H9 (cell line): ENCODE results near the gene SCRN1. TPM values are rescaled to one million over a fixed set of nuclear protein-coding genes. Genes with fewer than 3 reads are reported as not detected.

Experiments used
- DNase-seq: peaks from one replicate; pipeline ENCODE4 v3.0.0-alpha.2; 2017
- H2AFZ ChIP-seq: one replicate; pipeline ENCODE4 v1.6.1; 2013; ENCODE audit warnings: mild to moderate bottlenecking, low read length, control low read depth, moderate library complexity
- H2AK5ac ChIP-seq: 2 replicates; pipeline ENCODE4 v1.6.1; 2013; ENCODE audit warnings: low read length, control low read depth, mixed read lengths; ENCODE audit not compliant: insufficient read length
- H2BK120ac ChIP-seq: one replicate; pipeline ENCODE4 v1.6.1; 2013; ENCODE audit warnings: low read depth, mild to moderate bottlenecking, low read length, control low read depth, inconsistent platforms; ENCODE audit not compliant: poor library complexity, severe bottlenecking
- H2BK12ac ChIP-seq: 2 replicates; pipeline ENCODE4 v1.6.1; 2013; ENCODE audit warnings: low read length, control low read depth, mixed read lengths, low read depth; ENCODE audit not compliant: insufficient read length
- H2BK15ac ChIP-seq: 2 replicates; pipeline ENCODE4 v1.6.1; 2013; ENCODE audit warnings: low read depth, low read length, control low read depth
- H2BK20ac ChIP-seq: one replicate; pipeline ENCODE4 v1.6.1; 2013; ENCODE audit warnings: low read depth, mild to moderate bottlenecking, low read length, control low read depth, inconsistent platforms; ENCODE audit not compliant: poor library complexity, severe bottlenecking
- H2BK5ac ChIP-seq: 2 replicates; pipeline ENCODE4 v1.6.1; 2013; ENCODE audit warnings: low read length, control low read depth, mixed read lengths; ENCODE audit not compliant: insufficient read length
- H3K14ac ChIP-seq: 2 replicates; pipeline ENCODE4 v1.6.1; 2013; ENCODE audit warnings: low read length, control low read depth; ENCODE audit not compliant: insufficient read depth
- H3K18ac ChIP-seq: 2 replicates; pipeline ENCODE4 v1.6.1; 2013; ENCODE audit warnings: low read depth, mild to moderate bottlenecking, mixed read lengths, low read length, control low read depth; ENCODE audit not compliant: insufficient read length
- H3K23ac ChIP-seq: 2 replicates; pipeline ENCODE4 v1.6.1; 2013; ENCODE audit warnings: low read length, control low read depth, mixed read lengths, low read depth; ENCODE audit not compliant: insufficient read length
- H3K23me2 ChIP-seq: 2 replicates; pipeline ENCODE4 v1.6.1; 2013; ENCODE audit warnings: low read depth, mild to moderate bottlenecking, mixed read lengths, low read length, control low read depth; ENCODE audit not compliant: insufficient read length, poor library complexity, severe bottlenecking
- H3K27ac ChIP-seq: 2 replicates; pipeline ENCODE4 v1.5.1; 2013; ENCODE audit warnings: low read length, control low read depth, mixed read lengths, low read depth; ENCODE audit not compliant: insufficient read length
- H3K27me3 ChIP-seq: 2 replicates; pipeline ENCODE4 v1.6.1; 2013; ENCODE audit warnings: low read length, control low read depth, inconsistent platforms; ENCODE audit not compliant: insufficient read depth
- H3K4ac ChIP-seq: 2 replicates; pipeline ENCODE4 v1.6.1; 2013; ENCODE audit warnings: low read depth, mild to moderate bottlenecking, control low read depth, inconsistent platforms, low read length, moderate library complexity
- H3K4me1 ChIP-seq: 2 replicates; pipeline ENCODE4 v1.6.1; 2013; ENCODE audit warnings: low read length, control low read depth, inconsistent platforms; ENCODE audit not compliant: insufficient read depth
- H3K4me2 ChIP-seq: 2 replicates; pipeline ENCODE4 v1.6.1; 2013; ENCODE audit warnings: low read length, control low read depth, mixed read lengths; ENCODE audit not compliant: insufficient read length, insufficient read depth
- H3K56ac ChIP-seq: 2 replicates; pipeline ENCODE4 v1.6.1; 2013; ENCODE audit warnings: low read depth, mild to moderate bottlenecking, mixed read lengths, low read length, control low read depth; ENCODE audit not compliant: insufficient read length
- H3K79me1 ChIP-seq: 2 replicates; pipeline ENCODE4 v1.6.1; 2013; ENCODE audit warnings: low read depth, mild to moderate bottlenecking, moderate library complexity, low read length, control low read depth, inconsistent platforms; ENCODE audit not compliant: insufficient read depth, poor library complexity, severe bottlenecking
- H3K79me2 ChIP-seq: 2 replicates; pipeline ENCODE4 v1.6.1; 2013; ENCODE audit warnings: low read length, control low read depth, inconsistent platforms; ENCODE audit not compliant: insufficient read depth
- H3K9ac ChIP-seq: 2 replicates; pipeline ENCODE4 v1.6.1; 2013; ENCODE audit warnings: low read length, control low read depth, mixed read lengths; ENCODE audit not compliant: insufficient read length; ENCODE audit errors: extremely low read depth
- H3K9me3 ChIP-seq: one replicate; pipeline ENCODE4 v1.6.1; 2013; ENCODE audit warnings: low read depth, low read length, inconsistent platforms; ENCODE audit not compliant: control insufficient read depth
- H3T11ph ChIP-seq: one replicate; pipeline ENCODE4 v1.6.1; 2013; ENCODE audit warnings: mild to moderate bottlenecking, low read length, control low read depth, inconsistent platforms
- H4K20me1 ChIP-seq: one replicate; pipeline ENCODE4 v1.6.1; 2013; ENCODE audit not compliant: control insufficient read depth, insufficient read length, insufficient read depth
- H4K5ac ChIP-seq: 2 replicates; pipeline ENCODE4 v1.6.1; 2013; ENCODE audit warnings: low read depth, mild to moderate bottlenecking, mixed read lengths, low read length, control low read depth; ENCODE audit not compliant: insufficient read length
- H4K8ac ChIP-seq: replicated peaks from 2 replicates; pipeline ENCODE4 v1.6.1; 2013; ENCODE audit warnings: low read length, control low read depth, mixed read lengths, low read depth; ENCODE audit not compliant: insufficient read length
- H4K91ac ChIP-seq: 2 replicates; pipeline ENCODE4 v1.6.1; 2013; ENCODE audit warnings: low read depth, mild to moderate bottlenecking, moderate library complexity, mixed read lengths, low read length, control low read depth; ENCODE audit not compliant: insufficient read length
- H3K27ac Mint-ChIP-seq, 3 experiments: 2 replicates in 2 of 3; 3 replicates in 1 of 3; pipeline ENCODE4 v1.8.0; 2020 to 2021; ENCODE audit warnings: mixed read lengths in 3 of 3, mild to moderate bottlenecking in 1 of 3, moderate library complexity in 1 of 3
- H3K27me3 Mint-ChIP-seq: 2 replicates; pipeline ENCODE4 v1.8.0; 2021; ENCODE audit warnings: low read depth, mild to moderate bottlenecking, moderate library complexity, mixed read lengths
- H3K36me3 Mint-ChIP-seq, 3 experiments: 2 replicates in 2 of 3; 3 replicates in 1 of 3; pipeline ENCODE4 v1.8.0; 2020 to 2021; ENCODE audit warnings: low read depth in 3 of 3, mixed read lengths in 3 of 3; ENCODE audit not compliant: insufficient read depth in 1 of 3
- H3K4me1 Mint-ChIP-seq, 2 experiments: 2 replicates each; pipeline ENCODE4 v1.8.0; 2020; ENCODE audit warnings: mixed read lengths in 2 of 2
- H3K4me3 Mint-ChIP-seq, 2 experiments: 2 replicates in 1 of 2; 3 replicates in 1 of 2; pipeline ENCODE4 v1.8.0; 2020 to 2021; ENCODE audit warnings: mild to moderate bottlenecking in 2 of 2, mixed read lengths in 2 of 2, moderate library complexity in 1 of 2
- H3K9me3 Mint-ChIP-seq, 2 experiments: 2 replicates in 1 of 2; 3 replicates in 1 of 2; pipeline ENCODE4 v1.8.0; 2020; ENCODE audit warnings: mild to moderate bottlenecking in 2 of 2, mixed read lengths in 2 of 2, moderate library complexity in 1 of 2
- CTCF ChIP-seq: fragments of 200-600 bp; sonication (generic); conservative IDR thresholded peaks from 3 replicates; pipeline ENCODE4 v1.8.0; 2021; ENCODE audit warnings: antibody characterized with exemption, mild to moderate bottlenecking
- WGBS: extraction: QIAGEN DNeasy Blood & Tissue Kit; methylation state at CpG from one replicate; pipeline ENCODE4 v1.1.7; 2013; ENCODE audit warnings: missing lambda C conversion rate, low lambda C conversion rate, mixed read lengths; ENCODE audit not compliant: insufficient read length; ENCODE audit errors: extremely low coverage; 5-methylcytosine and 5-hydroxymethylcytosine counted together
- total RNA-seq: library from RNA; stranded (reverse); gene quantifications from 2 replicates; pipeline ENCODE4 v1.2.1, GENCODE V29; 2021

Gene SCRN1
- total RNA-seq, 1 experiment from 2014 or later = 101 TPM

GRCh38 chr7:29898301-29898700 lies 91.3 kb downstream of the SCRN1 start:
- Mint-ChIP-seq H3K36me3 (peaks cover 17 to 42% (median 26%) of the 10 kb centered on the region in 3 experiments), H3K4me3 (no peak overlapping the region), H3K9me3 (peaks cover 8 to 18% of the 10 kb centered on the region in 2 experiments), H3K4me1 (no peaks in the 10 kb centered on the region), H3K27ac (no peak overlapping the region), H3K27me3 (no peaks in the 10 kb centered on the region)
- Histone ChIP-seq H2BK20ac (no peak overlapping the region), H3K27ac (no peak overlapping the region), H2AK5ac (no peak overlapping the region), H3K27me3 (no peaks in the 10 kb centered on the region), H3K14ac (no peak overlapping the region), H4K91ac (no peak overlapping the region), H4K20me1 (no peaks in the 10 kb centered on the region), H2BK120ac (no peak overlapping the region), H3K9me3 (no peaks in the 10 kb centered on the region), H4K8ac (no peak overlapping the region), H3K9ac (no peak overlapping the region), H2BK12ac (no peak overlapping the region), H3K79me1 (no peaks in the 10 kb centered on the region), H2BK15ac (no peak overlapping the region), H4K5ac (no peak overlapping the region), H2BK5ac (peak overlapping the region; percentile 47), H2AFZ (no peak overlapping the region), H3K4me1 (no peaks in the 10 kb centered on the region), H3K79me2 (no peaks in the 10 kb centered on the region), H3K56ac (no peak overlapping the region), H3K18ac (no peak overlapping the region), H3T11ph (no peak overlapping the region), H3K4ac (no peak overlapping the region), H3K23me2 (no peaks in the 10 kb centered on the region), H3K4me2 (no peak overlapping the region), H3K23ac (no peak overlapping the region)
- DNase-seq = no peak
- WGBS = no CpG with 5 or more reads among the region's 5 CpGs
- TF ChIP-seq CTCF = no peak
